Measurements from ENCODE around the gene NPY2R. TPM values are rescaled to one million over a fixed set of nuclear protein-coding genes. Genes with fewer than 3 reads are reported as not detected.

The NPY2R gene
- total RNA-seq, 6 donors from 2014 or later = not detected

- Histone ChIP-seq H3K36me3 (no peaks in the 10 kb centered on the region), H3K4me1 (no peaks in the 10 kb centered on the region), H3K9me3 (no peaks in the 10 kb centered on the region), H3K27me3 (no peaks in the 10 kb centered on the region), H3K27ac (no peak overlapping the region), H3K4me3 (no peak overlapping the region)
- TF ChIP-seq EP300 (IDR thresholded peaks at IDR 0.05) = no peak
- TF ChIP-seq POLR2AphosphoS5 (IDR thresholded peaks at IDR 0.05) = no peak
- no peak for TF ChIP-seq POLR2A (IDR thresholded peaks at IDR 0.05)
- TF ChIP-seq CTCF (IDR thresholded peaks at IDR 0.05) = no peak
- no peak for ATAC-seq (ENCODE audit: low FRiP score in 2 of 2)
- no peak for DNase-seq
Measured at GRCh38 chr4:155232432-155232831, 24.0 kb downstream of the NPY2R start.

- Histone ChIP-seq H3K4me1 (no peaks in the 10 kb centered on the region), H3K27ac (no peak overlapping the region), H3K27me3 (no peaks in the 10 kb centered on the region), H3K36me3 (no peaks in the 10 kb centered on the region), H3K9me3 (no peaks in the 10 kb centered on the region), H3K4me3 (no peak overlapping the region)
- DNase-seq (no peak), ATAC-seq (ENCODE audit: low FRiP score in 2 of 2) (no peak)
- TF ChIP-seq POLR2A (IDR thresholded peaks at IDR 0.05) = no peak
- no peak for TF ChIP-seq CTCF (IDR thresholded peaks at IDR 0.05)
- no peak for TF ChIP-seq POLR2AphosphoS5 (IDR thresholded peaks at IDR 0.05)
- TF ChIP-seq EP300 (IDR thresholded peaks at IDR 0.05) = no peak
- WGBS, 2 donors = 84 to 89% methylated on average over 1 of the region's 1 CpG
Measured at GRCh38 chr4:155234206-155234605, 25.8 kb downstream of the NPY2R start.

GRCh38 chr4:155237567-155237966 lies 29.1 kb downstream of the NPY2R start:
- Histone ChIP-seq H3K4me1 (no peaks in the 10 kb centered on the region), H3K4me3 (no peak overlapping the region), H3K27ac (no peak overlapping the region), H3K27me3 (no peaks in the 10 kb centered on the region), H3K9me3 (no peaks in the 10 kb centered on the region), H3K36me3 (no peaks in the 10 kb centered on the region)
- TF ChIP-seq CTCF (IDR thresholded peaks at IDR 0.05) (no peak), POLR2AphosphoS5 (IDR thresholded peaks at IDR 0.05) (no peak), EP300 (IDR thresholded peaks at IDR 0.05) (no peak), POLR2A (IDR thresholded peaks at IDR 0.05) (no peak)
- DNase-seq = no peak
- ATAC-seq (ENCODE audit: low FRiP score in 2 of 2) = no peak
- WGBS, 2 donors = 66 to 81% methylated on average over 1 of the region's 1 CpG

- ATAC-seq (ENCODE audit: low FRiP score in 2 of 2) (no peak), DNase-seq (no peak)
- no peak overlapping the region for H3K27ac ChIP-seq
- WGBS, 2 donors = 91 to 93% methylated on average over 4 of the region's 4 CpGs
- H3K4me1 ChIP-seq = no peaks in the 10 kb centered on the region
- no peaks in the 10 kb centered on the region for H3K36me3 ChIP-seq
- TF ChIP-seq POLR2A (IDR thresholded peaks at IDR 0.05) (no peak), CTCF (IDR thresholded peaks at IDR 0.05) (no peak), EP300 (IDR thresholded peaks at IDR 0.05) (no peak), POLR2AphosphoS5 (IDR thresholded peaks at IDR 0.05) (no peak)
- H3K27me3 ChIP-seq = no peaks in the 10 kb centered on the region
- no peaks in the 10 kb centered on the region for H3K9me3 ChIP-seq
- no peak overlapping the region for H3K4me3 ChIP-seq
Measured at GRCh38 chr4:155241225-155241624, 32.8 kb downstream of the NPY2R start.

GRCh38 chr4:155241664-155242063 lies 33.2 kb downstream of the NPY2R start:
- Histone ChIP-seq H3K27me3 (no peaks in the 10 kb centered on the region), H3K9me3 (no peaks in the 10 kb centered on the region), H3K36me3 (no peaks in the 10 kb centered on the region), H3K4me1 (no peaks in the 10 kb centered on the region), H3K27ac (no peak overlapping the region), H3K4me3 (no peak overlapping the region)
- DNase-seq = no peak
- no peak for ATAC-seq (ENCODE audit: low FRiP score in 2 of 2)
- TF ChIP-seq POLR2AphosphoS5 (IDR thresholded peaks at IDR 0.05) = no peak
- TF ChIP-seq POLR2A (IDR thresholded peaks at IDR 0.05) = no peak
- TF ChIP-seq CTCF (IDR thresholded peaks at IDR 0.05) = no peak
- TF ChIP-seq EP300 (IDR thresholded peaks at IDR 0.05) = no peak
